SK-N-SH (cell line): ENCODE data around the gene LTBP2. TPM values are rescaled to one million over a fixed set of nuclear protein-coding genes. Genes with fewer than 3 reads are reported as not detected.

Experiments used
- CTCF ChIA-PET: fragments of 300-600, 350-600 bp; formaldehyde crosslinking; extraction: SDS; loops from one replicate; lab custom pipeline; 2021; lab: Yijun Ruan, JAX
- POLR2A ChIA-PET: fragments of 350-600 bp; sonication (Branson Sonifier 250); formaldehyde crosslinking; extraction: SDS; loops from one replicate; lab custom pipeline; 2020; ENCODE audit warnings: antibody characterized with exemption, inconsistent platforms; lab: Yijun Ruan, JAX
- DNase-seq: peaks from one replicate; pipeline ENCODE4 v3.0.0; 2012
- H2AFZ ChIP-seq: fragments of 200-600 bp; sonication (generic); 2 replicates; pipeline ENCODE4 v1.8.1; 2016; ENCODE audit warnings: antibody characterized with exemption, mild to moderate bottlenecking, low read depth
- H3F3A ChIP-seq: fragments of 200-600 bp; sonication (generic); replicated peaks from 2 replicates; pipeline ENCODE3; 2016; ENCODE audit warnings: antibody characterized with exemption, mild to moderate bottlenecking; ENCODE audit not compliant: insufficient read depth
- H3K27ac ChIP-seq, 2 experiments: fragments of 200-500 bp in 1 of 2; fragments of 200-600 bp in 1 of 2; sonication (Bioruptor generic) in 1 of 2; sonication (generic), shearing (Covaris generic) in 1 of 2; 2 replicates each; pipeline versions ENCODE4 v1.5.1 to v1.6.1; 2014 to 2016; ENCODE audit warnings: low read depth in 2 of 2, inconsistent platforms in 1 of 2, low read length in 1 of 2, mild to moderate bottlenecking in 1 of 2, mixed read lengths in 1 of 2
- H3K27me3 ChIP-seq: fragments of 200-600 bp; sonication (generic), shearing (Covaris generic); 2 replicates; pipeline ENCODE4 v1.6.1; 2016; ENCODE audit warnings: mixed run types; ENCODE audit not compliant: insufficient read depth
- H3K36me3 ChIP-seq, 2 experiments: fragments of 200-500 bp in 1 of 2; fragments of 200-600 bp in 1 of 2; sonication (Bioruptor generic) in 1 of 2; sonication (generic) in 1 of 2; replicated peaks in 1 of 2; 2 replicates each; pipeline versions ENCODE3 to v1.5.1; 2014 to 2016; ENCODE audit warnings: low read length in 1 of 2, mild to moderate bottlenecking in 1 of 2; ENCODE audit not compliant: insufficient read depth in 2 of 2, control insufficient read depth in 1 of 2
- H3K4me1 ChIP-seq, 2 experiments: fragments of 200-500 bp in 1 of 2; fragments of 200-600 bp in 1 of 2; sonication (Bioruptor generic) in 1 of 2; sonication (generic), shearing (Covaris generic) in 1 of 2; 2 replicates each; pipeline versions ENCODE4 v1.5.1 to v1.6.1; 2014 to 2016; ENCODE audit warnings: low read depth in 1 of 2, low read length in 1 of 2, mixed run types in 1 of 2; ENCODE audit not compliant: insufficient read depth in 2 of 2, control insufficient read depth in 1 of 2
- H3K4me2 ChIP-seq: fragments of 200-600 bp; sonication (generic), shearing (Covaris generic); 2 replicates; pipeline ENCODE4 v1.6.1; 2017; ENCODE audit warnings: mixed run types
- H3K4me3 ChIP-seq, 2 experiments: fragments of 200-500 bp in 1 of 2; fragments of 200-600 bp in 1 of 2; sonication (Bioruptor generic) in 1 of 2; sonication (generic), shearing (Covaris generic) in 1 of 2; 2 replicates each; pipeline versions ENCODE4 v1.5.1 to v1.8.1; 2014 to 2016; ENCODE audit warnings: low read depth in 2 of 2, inconsistent platforms in 1 of 2, low read length in 1 of 2, mild to moderate bottlenecking in 1 of 2, mixed read lengths in 1 of 2, moderate library complexity in 1 of 2
- H3K79me2 ChIP-seq: fragments of 200-600 bp; sonication (generic); 2 replicates; pipeline ENCODE4 v1.8.1; 2017; ENCODE audit warnings: mild to moderate bottlenecking; ENCODE audit not compliant: insufficient read depth
- H3K9ac ChIP-seq: fragments of 200-600 bp; sonication (generic); 2 replicates; pipeline ENCODE4 v1.6.1; 2017; ENCODE audit warnings: mixed run types
- H3K9me2 ChIP-seq: fragments of 200-600 bp; sonication (generic); 2 replicates; pipeline ENCODE4 v1.6.1; 2017; ENCODE audit warnings: mixed run types
- H3K9me3 ChIP-seq: fragments of 200-600 bp; sonication (generic); 2 replicates; pipeline ENCODE4 v1.6.1; 2017; ENCODE audit warnings: mixed run types, mild to moderate bottlenecking, moderate library complexity
- H4K20me1 ChIP-seq: fragments of 200-600 bp; sonication (generic); 2 replicates; pipeline ENCODE4 v1.6.1; 2017; ENCODE audit warnings: mild to moderate bottlenecking, mixed run types; ENCODE audit not compliant: insufficient read depth
- CTCF ChIP-seq: fragments of 200-600 bp; sonication (generic); IDR thresholded peaks from 2 replicates; pipeline ENCODE4 v1.6.1; 2017; ENCODE audit warnings: antibody characterized with exemption, mild to moderate bottlenecking, moderate library complexity
- ELF1 ChIP-seq: IDR thresholded peaks from 2 replicates; pipeline ENCODE4 v1.4.0; 2012
- FOXM1 ChIP-seq: IDR thresholded peaks from 2 replicates; pipeline ENCODE4 v1.4.0; 2012; ENCODE audit warnings: low read depth, mild to moderate bottlenecking
- JUND ChIP-seq: IDR thresholded peaks from 2 replicates; pipeline ENCODE4 v1.4.0; 2012
- NFIC ChIP-seq: IDR thresholded peaks from 2 replicates; pipeline ENCODE4 v1.4.0; 2012; ENCODE audit warnings: borderline replicate concordance
- NRF1 ChIP-seq: IDR thresholded peaks from 2 replicates; pipeline ENCODE4 v1.6.1; 2012; ENCODE audit warnings: low read depth, mild to moderate bottlenecking, low read length
- PBX3 ChIP-seq: IDR thresholded peaks from 2 replicates; pipeline ENCODE4; 2012
- RAD21 ChIP-seq: IDR thresholded peaks from 2 replicates; pipeline ENCODE4 v1.6.1; 2012; ENCODE audit warnings: mild to moderate bottlenecking, low read length
- SMC3 ChIP-seq: IDR thresholded peaks from 2 replicates; pipeline ENCODE4 v1.6.1; 2012; ENCODE audit warnings: low read depth, low read length, improper control_type of control experiment
- USF1 ChIP-seq: IDR thresholded peaks from 2 replicates; pipeline ENCODE4 v1.4.0; 2012; ENCODE audit warnings: low read depth, borderline replicate concordance
- YY1 ChIP-seq: IDR thresholded peaks from 2 replicates; pipeline ENCODE4 v1.4.0; 2012; ENCODE audit warnings: low read depth, mild to moderate bottlenecking
- ZBTB33 ChIP-seq: IDR thresholded peaks from 2 replicates; pipeline ENCODE4 v1.4.0; 2012; ENCODE audit warnings: low read depth, borderline replicate concordance
- WGBS: methylation state at CpG from one replicate; pipeline ENCODE4 v1.1.6; 2017; ENCODE audit warnings: low lambda C conversion rate; 5-methylcytosine and 5-hydroxymethylcytosine counted together
- polyA plus RNA-seq, 3 experiments: library from polyadenylated mRNA; depleted of rRNA; stranded (reverse); fragments of >200 nt; gene quantifications; 2 replicates each; pipeline ENCODE4 v1.2.3, GENCODE V29; 2012

The LTBP2 gene
- polyA plus RNA-seq, 1 of the 3 experiments (the other 2 are of a cell fraction), result 58.8 TPM

- TF ChIP-seq FOXM1 (no peak), JUND (no peak), SMC3 (no peak), YY1 (no peak), USF1 (no peak)
Measured at GRCh38 chr14:74517731-74518130, 94.3 kb downstream of the LTBP2 start (continued).

- H3K4me1 ChIP-seq, result peaks cover 0 to 12% of the 10 kb centered on the region in 2 experiments; a peak in 1 of 4 replicates
- H3K4me2 ChIP-seq, result no peak overlapping the region
- no peaks in the 10 kb centered on the region for H4K20me1 ChIP-seq
- no peak overlapping the region for H3K27ac ChIP-seq
- TF ChIP-seq RAD21, result no peak
- no peak for TF ChIP-seq ELF1
- no peak for TF ChIP-seq NFIC
- TF ChIP-seq USF1, result no peak
- TF ChIP-seq ZBTB33, result no peak
- TF ChIP-seq CTCF, result no peak
- TF ChIP-seq NRF1, result no peak
- no peak for TF ChIP-seq PBX3
- TF ChIP-seq, all 33 proteins: peak for 0
- no peak overlapping the region for H3K4me3 ChIP-seq
- H3K9me2 ChIP-seq, result no peaks in the 10 kb centered on the region
- peaks cover 37 to 49% of the 10 kb centered on the region in 2 experiments for H3K36me3 ChIP-seq
- no peaks in the 10 kb centered on the region for H3K79me2 ChIP-seq
- H2AFZ ChIP-seq, result no peak overlapping the region
- peaks cover 3% of the 10 kb centered on the region for H3F3A ChIP-seq
- ChIA-PET CTCF (interaction anchor here (1.5 to 3.9 kb wide), 2 partner anchors 14 to 15 kb away, joined by 9 to 21 read pairs; no protein-coding TSS in a partner anchor), POLR2A (no interaction called here)
- no peak overlapping the region for H3K9ac ChIP-seq
- H3K27me3 ChIP-seq, result no peaks in the 10 kb centered on the region
- no peaks in the 10 kb centered on the region for H3K9me3 ChIP-seq
- no peak for DNase-seq
- WGBS, result 98% methylated on average over 7 of the region's 12 CpGs
Measured at GRCh38 chr14:74516451-74517160, 95.4 kb downstream of the LTBP2 start.
